Upper lobe of left lung (tissue), 6 donors: Measurements from ENCODE around the gene CFAP97D1. TPM values are rescaled to one million over a fixed set of nuclear protein-coding genes. Genes with fewer than 3 reads are reported as not detected.
A peak's percentile ranks its signal among the peaks of the same experiment; 100 is the strongest.
"Not testable (repeated sequence)": the region's sequence is repeated elsewhere in the genome, so short reads cannot be mapped to it uniquely, and the experiment has no call there.

ENCODE experiments used
- ATAC-seq, 2 donors: fragments of 200-7000 bp; cut with Tn5 transposase; one replicate each; pipeline ENCODE4 v1.9.1; 2022; ENCODE audit warnings: mild to moderate bottlenecking in 2 of 2, moderate library complexity in 2 of 2; ENCODE audit not compliant: low FRiP score in 2 of 2
- DNase-seq, 2 donors: peaks; one replicate each; pipeline ENCODE4 v3.0.0-alpha.2; 2019 to 2020
- H3K27ac ChIP-seq, 4 donors: fragments of 200-600 bp; sonication (generic); one replicate each; pipeline ENCODE4 v1.5.1; 2016 to 2019
- H3K27me3 ChIP-seq, 4 donors: fragments of 200-600 bp; sonication (generic); one replicate each; pipeline ENCODE4 v1.5.1; 2017 to 2019
- H3K36me3 ChIP-seq, 4 donors: fragments of 200-600 bp; sonication (generic); one replicate each; pipeline ENCODE4 v1.5.1; 2016 to 2019
- H3K4me1 ChIP-seq, 4 donors: fragments of 200-600 bp; sonication (generic); one replicate each; pipeline ENCODE4 v1.5.1; 2018 to 2019
- H3K4me3 ChIP-seq, 4 donors: fragments of 200-600 bp; sonication (generic); one replicate each; pipeline ENCODE4 v1.5.1; 2017 to 2019; ENCODE audit warnings: mild to moderate bottlenecking in 2 of 4, moderate library complexity in 1 of 4
- H3K9me3 ChIP-seq, 4 donors: fragments of 200-600 bp; sonication (generic); one replicate each; pipeline ENCODE4 v1.5.1; 2018 to 2019
- EP300 ChIP-seq, 4 donors: sonication (generic); formaldehyde crosslinking; IDR thresholded peaks; one replicate each; pipeline ENCODE4 v1.5.1; 2017; ENCODE audit warnings: antibody characterized with exemption in 4 of 4, control low read depth in 2 of 4
- POLR2A ChIP-seq, 4 donors: fragments of 450-650 bp; IDR thresholded peaks; one replicate each; pipeline ENCODE4 v1.5.1; 2016 to 2017; ENCODE audit warnings: antibody characterized with exemption in 4 of 4, mild to moderate bottlenecking in 2 of 4
- POLR2AphosphoS5 ChIP-seq, 2 donors: sonication (generic); formaldehyde crosslinking; IDR thresholded peaks; one replicate each; pipeline ENCODE4 v1.5.1; 2017; ENCODE audit warnings: antibody characterized with exemption in 2 of 2
- WGBS, 2 donors: methylation state at CpG; one replicate each; pipeline ENCODE4 v1.1.5; 2017 to 2018; 5-methylcytosine and 5-hydroxymethylcytosine counted together
- total RNA-seq, 6 donors: library from RNA; depleted of rRNA in 4 of 6; stranded (reverse); fragments of >200 nt in 4 of 6; gene quantifications; one replicate each; pipeline versions ENCODE4 v1.1.0 to v1.2.1, GENCODE V29; 2016 to 2021
- TF ChIP-seq, protein P1 (sequence below), 6 experiments: fragments of 450-650 bp in 4 of 6; fragments of 200-600 bp in 2 of 6; sonication (generic) in 2 of 6; IDR thresholded peaks; one replicate each; pipeline ENCODE4 v1.5.1; 2016 to 2019; ENCODE audit warnings: antibody characterized with exemption in 6 of 6
- donor health status: DM: no; HTN: no; CAD: no; lungs with moderate emphysema.
- donor health status: DM: no; HTN: yes; CAD: no; lungs with severe emphysema.

CFAP97D1 gene
- total RNA-seq, 6 donors from 2014 or later = 0.17 TPM; not detected in 5

- peaks cover 0 to 2% (median 0%) of the 10 kb centered on the region in 4 donors for H3K4me1 ChIP-seq
- H3K27ac ChIP-seq = no peak overlapping the region
- no peaks in the 10 kb centered on the region for H3K27me3 ChIP-seq
- no peak overlapping the region for H3K4me3 ChIP-seq
- no peak for DNase-seq
- ATAC-seq = no peak
- no peaks in the 10 kb centered on the region for H3K36me3 ChIP-seq
- WGBS, 2 donors = 20 to 41% methylated on average over 3 of the region's 3 CpGs
- no peaks in the 10 kb centered on the region for H3K9me3 ChIP-seq
- TF ChIP-seq, protein P1, sequence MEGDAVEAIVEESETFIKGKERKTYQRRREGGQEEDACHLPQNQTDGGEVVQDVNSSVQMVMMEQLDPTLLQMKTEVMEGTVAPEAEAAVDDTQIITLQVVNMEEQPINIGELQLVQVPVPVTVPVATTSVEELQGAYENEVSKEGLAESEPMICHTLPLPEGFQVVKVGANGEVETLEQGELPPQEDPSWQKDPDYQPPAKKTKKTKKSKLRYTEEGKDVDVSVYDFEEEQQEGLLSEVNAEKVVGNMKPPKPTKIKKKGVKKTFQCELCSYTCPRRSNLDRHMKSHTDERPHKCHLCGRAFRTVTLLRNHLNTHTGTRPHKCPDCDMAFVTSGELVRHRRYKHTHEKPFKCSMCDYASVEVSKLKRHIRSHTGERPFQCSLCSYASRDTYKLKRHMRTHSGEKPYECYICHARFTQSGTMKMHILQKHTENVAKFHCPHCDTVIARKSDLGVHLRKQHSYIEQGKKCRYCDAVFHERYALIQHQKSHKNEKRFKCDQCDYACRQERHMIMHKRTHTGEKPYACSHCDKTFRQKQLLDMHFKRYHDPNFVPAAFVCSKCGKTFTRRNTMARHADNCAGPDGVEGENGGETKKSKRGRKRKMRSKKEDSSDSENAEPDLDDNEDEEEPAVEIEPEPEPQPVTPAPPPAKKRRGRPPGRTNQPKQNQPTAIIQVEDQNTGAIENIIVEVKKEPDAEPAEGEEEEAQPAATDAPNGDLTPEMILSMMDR (IDR thresholded peaks at IDR 0.05) = no peak
- TF ChIP-seq POLR2A (IDR thresholded peaks at IDR 0.05) = no peak
Measured at GRCh38 chr17:43791589-43791988, 11.4 kb downstream of the CFAP97D1 start.

GRCh38 chr17:43792668-43793067, 12.4 kb downstream of the CFAP97D1 start:
- H3K36me3 ChIP-seq, H3K4me1 ChIP-seq, H3K4me3 ChIP-seq, H3K27ac ChIP-seq, H3K27me3 ChIP-seq, ATAC-seq, H3K9me3 ChIP-seq, DNase-seq: not testable (repeated sequence)
- WGBS, 2 donors = 78 to 96% methylated on average over 3 to 4 of the region's 4 CpGs

GRCh38 chr17:43798024-43798423, 17.8 kb downstream of the CFAP97D1 start:
- peak in 1 of 2 donors; percentile 67 for DNase-seq
- not testable (repeated sequence) for H3K4me1 ChIP-seq, H3K36me3 ChIP-seq, H3K4me3 ChIP-seq, ATAC-seq, H3K9me3 ChIP-seq, H3K27ac ChIP-seq, H3K27me3 ChIP-seq
- WGBS, 2 donors = 52 to 60% methylated on average over 3 to 9 of the region's 9 CpGs

- H3K27me3 ChIP-seq = no peaks in the 10 kb centered on the region
- H3K27ac ChIP-seq = no peak overlapping the region
- ATAC-seq (no peak), DNase-seq (no peak)
- 88 to 97% methylated on average over 2 of the region's 2 CpGs for WGBS, 2 donors
- no peak for TF ChIP-seq POLR2AphosphoS5 (IDR thresholded peaks at IDR 0.05)
- TF ChIP-seq, protein P1 (IDR thresholded peaks at IDR 0.05) = no peak
- TF ChIP-seq EP300 (IDR thresholded peaks at IDR 0.05) = no peak
- TF ChIP-seq POLR2A (IDR thresholded peaks at IDR 0.05) = no peak
- H3K9me3 ChIP-seq = no peaks in the 10 kb centered on the region
- H3K36me3 ChIP-seq = peaks cover 0 to 17% (median 2%) of the 10 kb centered on the region in 4 donors
- peaks cover 0 to 5% (median 1%) of the 10 kb centered on the region in 4 donors for H3K4me1 ChIP-seq
- no peak overlapping the region for H3K4me3 ChIP-seq
Measured at GRCh38 chr17:43799047-43799446, 18.8 kb downstream of the CFAP97D1 start.

- no peak overlapping the region for H3K27ac ChIP-seq
- H3K4me1 ChIP-seq = peaks cover 0 to 5% (median 1%) of the 10 kb centered on the region in 4 donors
- no peaks in the 10 kb centered on the region for H3K9me3 ChIP-seq
- H3K36me3 ChIP-seq = peaks cover 0 to 23% (median 2%) of the 10 kb centered on the region in 4 donors
- no peak for ATAC-seq
- TF ChIP-seq POLR2AphosphoS5 (IDR thresholded peaks at IDR 0.05) (no peak), POLR2A (IDR thresholded peaks at IDR 0.05) (no peak), EP300 (IDR thresholded peaks at IDR 0.05) (no peak)
- TF ChIP-seq, protein P1 (IDR thresholded peaks at IDR 0.05) = no peak
- H3K27me3 ChIP-seq = no peaks in the 10 kb centered on the region
- no peak for DNase-seq
- no peak overlapping the region for H3K4me3 ChIP-seq
- 81 to 94% methylated on average over 3 of the region's 3 CpGs for WGBS, 2 donors
Measured at GRCh38 chr17:43800736-43801135, 20.5 kb downstream of the CFAP97D1 start.

DNA sequence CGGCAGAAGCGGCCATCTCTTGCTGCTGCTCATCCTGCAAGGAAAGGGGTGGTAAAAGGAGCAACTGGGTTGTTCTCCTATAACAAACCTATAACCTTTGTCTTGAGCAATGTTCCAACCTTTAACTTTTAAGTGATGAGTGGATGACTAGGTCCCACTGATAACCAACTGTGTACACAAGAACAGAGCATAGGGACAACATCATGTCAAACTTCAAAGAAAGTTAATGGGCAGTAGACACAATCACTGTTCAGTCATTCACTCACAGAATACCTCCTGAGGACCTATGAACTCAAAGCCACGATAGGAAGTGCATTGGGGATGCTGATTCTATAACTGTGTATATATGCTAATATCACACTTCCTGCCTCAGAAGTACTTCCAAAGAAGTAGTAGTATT, 21.6 kb downstream of the CFAP97D1 start:
- DNase-seq (no peak), ATAC-seq (no peak)
- TF ChIP-seq, protein P1 (IDR thresholded peaks at IDR 0.05) = no peak
- TF ChIP-seq POLR2A (IDR thresholded peaks at IDR 0.05) (no peak), POLR2AphosphoS5 (IDR thresholded peaks at IDR 0.05) (no peak), EP300 (IDR thresholded peaks at IDR 0.05) (no peak)
- Histone ChIP-seq H3K9me3 (no peaks in the 10 kb centered on the region), H3K27ac (no peak overlapping the region), H3K4me3 (no peak overlapping the region), H3K4me1 (peaks cover 0 to 5% (median 1%) of the 10 kb centered on the region in 4 donors), H3K27me3 (no peaks in the 10 kb centered on the region), H3K36me3 (peaks cover 0 to 31% (median 2%) of the 10 kb centered on the region in 4 donors)
- WGBS, 2 donors = 13 to 70% methylated on average over 1 to 3 of the region's 3 CpGs
